Aorta (tissue), 5 donors: ENCODE results near the gene NGF. TPM values are rescaled to one million over a fixed set of nuclear protein-coding genes. Genes with fewer than 3 reads are reported as not detected.

Experiments used
- ATAC-seq: fragments of 200-7000 bp; cut with Tn5 transposase; one replicate; pipeline ENCODE4 v1.9.1; 2022; ENCODE audit warnings: moderate library complexity; ENCODE audit not compliant: low FRiP score
- DNase-seq, 2 donors: peaks; one replicate each; pipeline ENCODE4 v3.0.0-alpha.2; 2020
- H3K27ac ChIP-seq, 2 donors: one replicate each; pipeline ENCODE4 v1.5.1; 2013; ENCODE audit warnings: low read length in 2 of 2, mild to moderate bottlenecking in 2 of 2, moderate library complexity in 2 of 2, control low read depth in 1 of 2, inconsistent platforms in 1 of 2, low read depth in 1 of 2
- H3K27me3 ChIP-seq, 2 donors: one replicate each; pipeline ENCODE4 v1.6.1; 2013; ENCODE audit warnings: control low read depth in 1 of 2, low read length in 1 of 2, mild to moderate bottlenecking in 1 of 2, moderate library complexity in 1 of 2; ENCODE audit not compliant: insufficient read depth in 2 of 2, control insufficient read depth in 1 of 2
- H3K36me3 ChIP-seq, 2 donors: one replicate each; pipeline ENCODE4 v1.6.1; 2013; ENCODE audit warnings: control low read depth in 1 of 2, low read length in 1 of 2, mild to moderate bottlenecking in 1 of 2; ENCODE audit not compliant: insufficient read depth in 2 of 2, control insufficient read depth in 1 of 2
- H3K4me1 ChIP-seq, 2 donors: one replicate each; pipeline ENCODE4 v1.6.1; 2013; ENCODE audit warnings: low read length in 2 of 2, control low read depth in 1 of 2, mild to moderate bottlenecking in 1 of 2, moderate library complexity in 1 of 2; ENCODE audit not compliant: insufficient read depth in 2 of 2, control insufficient read depth in 1 of 2
- H3K4me3 ChIP-seq, 2 donors: one replicate each; pipeline ENCODE4 v1.5.1; 2013; ENCODE audit warnings: low read length in 2 of 2, control low read depth in 1 of 2, mild to moderate bottlenecking in 1 of 2
- H3K9me3 ChIP-seq: one replicate; pipeline ENCODE4 v1.6.1; 2013; ENCODE audit warnings: mild to moderate bottlenecking, low read length; ENCODE audit not compliant: control insufficient read depth
- WGBS, 2 donors: extraction: QIAGEN DNeasy Blood & Tissue Kit; methylation state at CpG; one replicate each; pipeline ENCODE4 v1.1.7; 2013; 5-methylcytosine and 5-hydroxymethylcytosine counted together
- intact Hi-C, 2 donors: fragments of 100-400 bp; cut with DNase I; formaldehyde crosslinking; loops; one replicate each; pipeline versions ENCODE4 v1.14.2 to v1.15.0; 2022
- polyA plus RNA-seq, 2 donors: library from polyadenylated mRNA; stranded (reverse); fragments of 200-250 nt; gene quantifications; one replicate each; pipeline ENCODE4 v1.2.3, GENCODE V29; 2013
- total RNA-seq, 2 donors: library from RNA; stranded (reverse); fragmentation: NEBNext Ultra II Directional; extraction: Animal tissue kit (Norgen Biotek cat#: 25700); gene quantifications; one replicate each; pipeline ENCODE4 v1.2.1, GENCODE V29; 2021
- donor health status: healthy with polysubstance abuse.
- donor health status: Bipolar disorder and iron deficiency.
- donor health status: DM: no; HTN: no; CAD: no.
- donor health status: DM: no; HTN: no; CAD: no.
- donor health status: DM: yes; HTN: yes; CAD: no.

The NGF gene
- total and polyA plus RNA-seq, 4 donors = 10.2 to 39.7 (median 15.6) TPM

GRCh38 chr1:115280064-115280463 is 58.0 kb downstream of the NGF start:
- intact Hi-C loops = loop anchor here in 1 of 2 donors (5.0 kb wide), 2 partner anchors 52 to 143 kb away; no protein-coding TSS in a partner anchor
- H3K27ac ChIP-seq = no peak overlapping the region
- DNase-seq = no peak
- H3K9me3 ChIP-seq = peaks cover 4% of the 10 kb centered on the region
- no peaks in the 10 kb centered on the region for H3K27me3 ChIP-seq
- WGBS, 2 donors = 81 to 82% methylated on average over 8 of the region's 8 CpGs
- H3K4me3 ChIP-seq = no peak overlapping the region
- no peaks in the 10 kb centered on the region for H3K36me3 ChIP-seq
- H3K4me1 ChIP-seq = peaks cover 0 to 5% of the 10 kb centered on the region in 2 donors
- ATAC-seq = no peak

GRCh38 chr1:115278211-115278610 is 59.8 kb downstream of the NGF start:
- Histone ChIP-seq H3K27me3 (no peaks in the 10 kb centered on the region), H3K36me3 (no peaks in the 10 kb centered on the region), H3K9me3 (peaks cover 4% of the 10 kb centered on the region), H3K4me3 (no peak overlapping the region), H3K4me1 (no peaks in the 10 kb centered on the region), H3K27ac (no peak overlapping the region)
- intact Hi-C loops = no loop called here
- no peak for DNase-seq
- ATAC-seq = no peak
- 85 to 91% methylated on average over 3 of the region's 3 CpGs for WGBS, 2 donors

DNA sequence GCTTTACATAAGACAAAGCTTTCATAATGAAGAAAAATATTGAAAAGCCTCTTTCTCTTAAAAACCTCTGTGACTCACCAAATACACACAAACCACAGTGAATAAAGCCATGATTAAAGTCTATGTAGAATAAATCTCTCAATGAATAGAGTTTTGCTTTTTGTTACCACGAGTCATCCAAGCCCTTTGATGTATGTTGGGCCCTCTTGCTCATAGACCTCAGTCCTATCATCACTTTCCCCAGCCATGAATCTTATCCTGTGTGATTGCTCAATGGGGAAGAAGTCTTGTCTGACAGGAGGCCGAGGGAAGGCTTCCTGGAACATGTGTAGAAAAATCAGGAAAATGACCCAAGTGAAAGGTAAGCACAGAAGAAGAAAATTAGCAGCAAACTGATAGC is 60.8 kb downstream of the NGF start:
- 94% methylated on average over 2 of the region's 2 CpGs for WGBS, 2 donors
- Histone ChIP-seq H3K4me3 (no peak overlapping the region), H3K4me1 (no peaks in the 10 kb centered on the region), H3K27ac (no peak overlapping the region), H3K36me3 (no peaks in the 10 kb centered on the region), H3K9me3 (peaks cover 4% of the 10 kb centered on the region), H3K27me3 (no peaks in the 10 kb centered on the region)
- ATAC-seq (no peak), DNase-seq (no peak)
- intact Hi-C loops = no loop called here

- intact Hi-C loops = no loop called here
- Histone ChIP-seq H3K27me3 (no peaks in the 10 kb centered on the region), H3K9me3 (peaks cover 4% of the 10 kb centered on the region), H3K27ac (peak overlapping the region in 1 of 2 donors; percentile 46), H3K36me3 (no peaks in the 10 kb centered on the region), H3K4me3 (no peak overlapping the region), H3K4me1 (no peaks in the 10 kb centered on the region)
- ATAC-seq (no peak), DNase-seq (no peak)
Measured at GRCh38 chr1:115275216-115275615, 62.8 kb downstream of the NGF start.

DNA sequence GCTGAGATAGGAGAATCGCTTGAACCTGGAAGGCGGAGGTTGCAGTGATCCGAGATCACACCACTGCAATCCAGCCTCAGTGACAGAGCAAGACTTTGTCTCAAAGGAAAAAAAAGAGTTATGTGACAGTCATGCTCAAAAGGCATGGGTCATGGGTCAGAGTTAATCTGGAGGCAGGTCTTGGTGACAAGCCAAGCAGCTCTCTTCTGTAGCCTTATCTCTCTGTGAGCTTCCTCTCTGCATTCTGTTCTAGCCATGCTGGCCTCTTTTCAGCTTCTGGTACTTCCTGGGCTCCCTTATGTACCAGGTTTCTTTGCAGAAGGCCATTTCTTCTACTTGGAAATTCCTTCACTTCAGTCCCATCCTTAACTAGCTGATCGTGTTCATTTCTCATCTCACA is 63.6 kb downstream of the NGF start:
- Histone ChIP-seq H3K27ac (peak overlapping the region in 1 of 2 donors; percentile 46), H3K4me3 (no peak overlapping the region), H3K36me3 (no peaks in the 10 kb centered on the region), H3K27me3 (no peaks in the 10 kb centered on the region), H3K4me1 (no peaks in the 10 kb centered on the region), H3K9me3 (peaks cover 4% of the 10 kb centered on the region)
- no peak for DNase-seq
- WGBS, 2 donors = 81 to 82% methylated on average over 4 of the region's 4 CpGs
- ATAC-seq = no peak
- intact Hi-C loops = loop anchor here in 1 of 2 donors (5.0 kb wide), 1 partner anchor 77 kb away; no protein-coding TSS in a partner anchor

GRCh38 chr1:115266729-115267421 is 71.2 kb downstream of the NGF start:
- H3K27ac ChIP-seq = no peak overlapping the region
- DNase-seq (no peak), ATAC-seq (peak; percentile 56)
- intact Hi-C loops = no loop called here
- H3K27me3 ChIP-seq = no peaks in the 10 kb centered on the region
- peak overlapping the region in 1 of 2 donors; percentile 18 for H3K4me3 ChIP-seq
- H3K4me1 ChIP-seq = peaks cover 0 to 2% of the 10 kb centered on the region in 2 donors
- WGBS, 2 donors = 9 to 13% methylated on average over 10 of the region's 10 CpGs
- H3K9me3 ChIP-seq = no peaks in the 10 kb centered on the region
- no peaks in the 10 kb centered on the region for H3K36me3 ChIP-seq

DNA sequence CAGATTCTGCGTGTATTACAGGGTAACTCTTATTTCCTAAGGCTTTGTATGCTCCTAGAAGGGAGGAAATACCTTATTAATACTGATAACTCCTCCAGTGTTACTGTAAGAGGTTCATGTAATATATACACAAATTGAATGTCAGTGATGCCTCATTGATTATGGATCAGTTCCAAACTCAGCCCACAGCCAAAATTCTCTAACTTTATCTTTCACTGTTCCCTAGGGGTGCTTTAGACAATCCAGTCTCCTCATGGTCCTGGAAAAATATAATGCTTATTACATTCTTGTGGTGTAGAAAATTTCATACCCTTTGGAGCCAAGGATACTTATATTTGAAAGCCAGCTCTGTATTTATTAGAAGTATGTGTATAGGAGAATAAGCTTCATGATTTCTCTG is 73.0 kb downstream of the NGF start:
- H3K4me3 ChIP-seq = no peak overlapping the region
- intact Hi-C loops = no loop called here
- H3K27ac ChIP-seq = no peak overlapping the region
- H3K4me1 ChIP-seq = peaks cover 0 to 2% of the 10 kb centered on the region in 2 donors
- H3K36me3 ChIP-seq = no peaks in the 10 kb centered on the region
- no peak for DNase-seq
- WGBS, 2 donors = 97 to 100% methylated on average over 1 of the region's 1 CpG
- H3K27me3 ChIP-seq = no peaks in the 10 kb centered on the region
- no peak for ATAC-seq
- H3K9me3 ChIP-seq = no peaks in the 10 kb centered on the region

GRCh38 chr1:115262886-115263285 is 75.2 kb downstream of the NGF start:
- Histone ChIP-seq H3K9me3 (peaks cover 3% of the 10 kb centered on the region), H3K27ac (no peak overlapping the region), H3K27me3 (no peaks in the 10 kb centered on the region), H3K36me3 (no peaks in the 10 kb centered on the region), H3K4me1 (peaks cover 0 to 2% of the 10 kb centered on the region in 2 donors), H3K4me3 (no peak overlapping the region)
- WGBS, 2 donors = 50 to 58% methylated on average over 4 of the region's 4 CpGs
- DNase-seq (no peak), ATAC-seq (no peak)
- intact Hi-C loops = no loop called here

GRCh38 chr1:115261496-115261895 is 76.6 kb downstream of the NGF start:
- DNase-seq = no peak
- 42 to 58% methylated on average over 1 of the region's 1 CpG for WGBS, 2 donors
- H3K9me3 ChIP-seq = peaks cover 5% of the 10 kb centered on the region
- intact Hi-C loops = no loop called here
- H3K27ac ChIP-seq = no peak overlapping the region
- H3K27me3 ChIP-seq = no peaks in the 10 kb centered on the region
- no peak for ATAC-seq
- no peak overlapping the region for H3K4me3 ChIP-seq
- peaks cover 0 to 2% of the 10 kb centered on the region in 2 donors for H3K4me1 ChIP-seq
- H3K36me3 ChIP-seq = no peaks in the 10 kb centered on the region
